ENCODE data around the gene RAB32.

DNA sequence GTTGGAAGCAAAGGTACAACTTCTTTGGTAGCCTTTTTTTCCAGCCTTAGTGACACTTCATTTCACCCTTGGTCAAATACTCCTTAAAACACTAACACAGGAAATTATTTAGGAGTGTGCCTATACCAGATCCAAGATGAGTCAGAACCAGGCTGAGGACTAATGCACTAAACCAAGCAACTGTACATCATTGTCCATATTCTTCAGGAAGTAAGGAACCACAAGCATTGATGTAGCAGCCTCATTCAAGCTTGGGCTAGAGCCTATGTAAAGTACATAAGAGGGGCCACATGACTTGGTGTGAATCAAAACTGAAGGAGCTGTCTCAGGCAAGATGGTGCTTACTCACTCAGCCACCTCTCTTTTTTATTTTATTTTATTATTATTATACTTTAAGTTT lies 34.4 kb downstream of the RAB32 start:
- TF ChIP-seq CTCF (IDR thresholded peaks at IDR 0.05) (no peak), POLR2A (IDR thresholded peaks at IDR 0.05) (no peak), POLR2AphosphoS5 (IDR thresholded peaks at IDR 0.05) (no peak)

Data from sigmoid colon (tissue), 4 donors.